Kidney (tissue), 14 donors: ENCODE results near the gene RUFY4. TPM values are rescaled to one million over a fixed set of nuclear protein-coding genes. Genes with fewer than 3 reads are reported as not detected.

ENCODE experiments used
- DNase-seq, 5 donors: peaks; one replicate each; pipeline ENCODE4 v3.0.0-alpha.2; 2013 to 2020
- FAIRE-seq: peaks from 2 replicates; lab custom pipeline; 2012; peaks lifted over from hg19 to GRCh38; lab: Jason Lieb, UNC
- H3K27ac ChIP-seq, 2 donors: one replicate each; pipeline ENCODE4 v1.7.0; 2013; ENCODE audit warnings: low read depth in 2 of 2, low read length in 2 of 2, inconsistent platforms in 1 of 2
- H3K27me3 ChIP-seq: one replicate; pipeline ENCODE4 v1.7.1; 2013; ENCODE audit warnings: low read length, inconsistent platforms; ENCODE audit not compliant: control insufficient read depth, insufficient read depth
- H3K36me3 ChIP-seq, 3 donors: one replicate each; pipeline versions ENCODE4 v1.7.0 to v1.7.1; 2013; ENCODE audit warnings: low read length in 3 of 3, control low read depth in 1 of 3, inconsistent platforms in 1 of 3; ENCODE audit not compliant: insufficient read depth in 3 of 3, control insufficient read depth in 2 of 3
- H3K4me1 ChIP-seq, 3 donors: one replicate each; pipeline versions ENCODE4 v1.7.0 to v1.7.1; 2013; ENCODE audit warnings: low read length in 3 of 3, inconsistent platforms in 1 of 3, low read depth in 1 of 3; ENCODE audit not compliant: control insufficient read depth in 2 of 3, insufficient read depth in 2 of 3
- H3K4me3 ChIP-seq, 3 donors: one replicate each; pipeline versions ENCODE4 v1.7.0 to v1.8.1; 2013; ENCODE audit warnings: low read length in 3 of 3, control low read depth in 1 of 3, inconsistent platforms in 1 of 3
- H3K9ac ChIP-seq, 3 donors: one replicate each; pipeline versions ENCODE4 v1.7.0 to v1.7.1; 2013; ENCODE audit warnings: low read length in 3 of 3, control low read depth in 1 of 3, inconsistent platforms in 1 of 3
- H3K9me3 ChIP-seq, 3 donors: one replicate each; pipeline versions ENCODE4 v1.7.0 to v1.7.1; 2013; ENCODE audit warnings: low read length in 3 of 3, control low read depth in 1 of 3, inconsistent platforms in 1 of 3; ENCODE audit not compliant: control insufficient read depth in 2 of 3, insufficient read depth in 1 of 3
- CTCF ChIP-seq: IDR thresholded peaks from 3 replicates; pipeline ENCODE4 v1.5.1; 2012; ENCODE audit warnings: mild to moderate bottlenecking, moderate library complexity, borderline replicate concordance; ENCODE audit not compliant: insufficient read depth; ENCODE audit errors: extremely low read depth
- intact Hi-C: fragments of 100-400 bp; cut with DNase I; formaldehyde crosslinking; loops from one replicate; pipeline ENCODE4 v1.11.1; 2022
- polyA plus RNA-seq: library from polyadenylated mRNA; stranded (reverse); fragments of 350-450 nt; fragmentation: Illumina TruSeq; extraction: RNeasy Lipid Tissue Mini Kit (QIAGEN cat#74804); gene quantifications from one replicate; pipeline ENCODE4 v1.2.3, GENCODE V29; 2014; ENCODE audit warnings: low read depth, low replicate concordance; ENCODE audit not compliant: insufficient read depth
- total RNA-seq: library from RNA; stranded (reverse); fragmentation: NEBNext Ultra II Directional; extraction: Animal tissue kit (Norgen Biotek cat#: 25700); gene quantifications from one replicate; pipeline ENCODE4 v1.2.1, GENCODE V29; 2021
- donor health status: control.
- donor health status: control.
- donor health status: control.
- donor health status: control.
- donor health status: control.
- donor health status: DM: yes; HTN: yes; CAD: no.
- donor health status: Normal renal cell carcinoma (clear cell type).

RUFY4 gene
- total and polyA plus RNA-seq, 2 donors from 2014 or later: 0.69 TPM; not detected in 1

GRCh38 chr2:218071218-218071937, 2.3 kb downstream of the RUFY4 start:
- TF ChIP-seq CTCF: no peak
- Histone ChIP-seq H3K4me1 (peaks cover 0 to 2% (median 0%) of the 10 kb centered on the region in 3 donors), H3K27ac (no peak overlapping the region), H3K36me3 (no peaks in the 10 kb centered on the region), H3K9ac (no peak overlapping the region), H3K4me3 (no peak overlapping the region), H3K27me3 (no peaks in the 10 kb centered on the region), H3K9me3 (no peaks in the 10 kb centered on the region)
- intact Hi-C loops: no loop called here
- no peak for DNase-seq
- no peak for FAIRE-seq

- TF ChIP-seq CTCF: no peak
- intact Hi-C loops: no loop called here
Measured at GRCh38 chr2:218072002-218072401, 2.9 kb downstream of the RUFY4 start.

DNA sequence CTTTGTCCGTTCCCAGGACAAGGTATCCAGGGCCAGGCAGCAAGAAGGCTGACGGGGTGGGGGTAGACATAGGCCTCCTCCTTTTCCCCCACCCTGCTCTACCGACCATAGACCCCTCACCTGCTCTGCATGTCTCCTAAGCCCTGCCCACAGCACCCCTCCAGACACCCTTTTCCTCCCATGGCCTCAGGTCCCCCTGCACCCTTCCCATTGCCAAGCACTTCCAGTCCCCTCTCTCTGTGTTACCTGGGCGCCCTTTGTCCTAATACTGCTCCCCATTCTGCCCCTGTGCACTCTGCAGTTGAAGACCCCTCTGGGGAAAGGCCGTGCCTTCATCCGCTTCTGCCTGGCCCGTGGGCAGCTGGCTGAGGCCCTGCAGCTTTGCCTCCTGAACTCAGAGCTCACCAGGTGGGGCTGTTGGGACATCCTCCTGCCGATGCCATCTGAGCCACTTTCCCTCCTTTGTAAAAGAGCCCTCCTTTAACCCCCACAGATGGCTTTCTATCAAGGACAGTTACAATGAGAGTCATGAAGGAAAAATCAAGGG, 3.5 kb downstream of the RUFY4 start:
- intact Hi-C loops: no loop called here
- DNase-seq (no peak), FAIRE-seq (no peak)
- no peaks in the 10 kb centered on the region for H3K27me3 ChIP-seq
- H3K9me3 ChIP-seq: no peaks in the 10 kb centered on the region
- H3K36me3 ChIP-seq: no peaks in the 10 kb centered on the region
- peaks cover 0 to 2% (median 0%) of the 10 kb centered on the region in 3 donors for H3K4me1 ChIP-seq
- H3K9ac ChIP-seq: no peak overlapping the region
- no peak for TF ChIP-seq CTCF
- H3K27ac ChIP-seq: no peak overlapping the region
- H3K4me3 ChIP-seq: no peak overlapping the region

More at GRCh38 chr2:218072002-218072401, 2.9 kb downstream of the RUFY4 start:
- H3K9me3 ChIP-seq: no peaks in the 10 kb centered on the region
- no peaks in the 10 kb centered on the region for H3K36me3 ChIP-seq
- no peak overlapping the region for H3K4me3 ChIP-seq
- no peak overlapping the region for H3K27ac ChIP-seq
- no peak overlapping the region for H3K9ac ChIP-seq
- DNase-seq (no peak), FAIRE-seq (no peak)
- H3K4me1 ChIP-seq: peaks cover 0 to 2% (median 0%) of the 10 kb centered on the region in 3 donors
- no peaks in the 10 kb centered on the region for H3K27me3 ChIP-seq
